Ishikawa (cell line): Measurements from ENCODE around the gene NUP153.

Source experiments
- CEBPB ChIP-seq: IDR thresholded peaks from 2 replicates; pipeline ENCODE4 v1.6.1; 2012
- CREB1 ChIP-seq: IDR thresholded peaks from 2 replicates; pipeline ENCODE4 v1.6.1; 2012; ENCODE audit warnings: low read depth
- EP300 ChIP-seq: IDR thresholded peaks from 2 replicates; pipeline ENCODE4 v1.6.1; 2012; ENCODE audit warnings: borderline replicate concordance
- FOXM1 ChIP-seq: IDR thresholded peaks from 2 replicates; pipeline ENCODE4 v1.6.1; 2012; ENCODE audit warnings: low read depth, borderline replicate concordance
- NFIC ChIP-seq: IDR thresholded peaks from 2 replicates; pipeline ENCODE4 v1.6.1; 2012
- RAD21 ChIP-seq: IDR thresholded peaks from 2 replicates; pipeline ENCODE4 v1.6.1; 2012; ENCODE audit warnings: low read depth
- TAF1 ChIP-seq: IDR thresholded peaks from 2 replicates; pipeline ENCODE4 v1.6.1; 2012; ENCODE audit warnings: low read depth, mild to moderate bottlenecking
- TCF12 ChIP-seq: IDR thresholded peaks from 2 replicates; pipeline ENCODE4 v1.6.1; 2012; ENCODE audit warnings: low read depth
- TEAD4 ChIP-seq: IDR thresholded peaks from 2 replicates; pipeline ENCODE4 v1.6.1; 2012
- YY1 ChIP-seq: IDR thresholded peaks from 2 replicates; pipeline ENCODE4 v1.6.1; 2012; ENCODE audit warnings: low read depth
- ZBTB7A ChIP-seq: IDR thresholded peaks from 2 replicates; pipeline ENCODE4 v1.6.1; 2012; ENCODE audit warnings: low read depth
- TF ChIP-seq, protein P1 (sequence below): IDR thresholded peaks from 2 replicates; pipeline ENCODE4 v1.6.1; 2012; ENCODE audit warnings: low read depth, mild to moderate bottlenecking
- TF ChIP-seq, protein P2 (sequence below): IDR thresholded peaks from 2 replicates; pipeline ENCODE4 v1.6.1; 2012
- TF ChIP-seq, protein P3 (sequence below): IDR thresholded peaks from 2 replicates; pipeline ENCODE4 v1.6.1; 2012

DNA sequence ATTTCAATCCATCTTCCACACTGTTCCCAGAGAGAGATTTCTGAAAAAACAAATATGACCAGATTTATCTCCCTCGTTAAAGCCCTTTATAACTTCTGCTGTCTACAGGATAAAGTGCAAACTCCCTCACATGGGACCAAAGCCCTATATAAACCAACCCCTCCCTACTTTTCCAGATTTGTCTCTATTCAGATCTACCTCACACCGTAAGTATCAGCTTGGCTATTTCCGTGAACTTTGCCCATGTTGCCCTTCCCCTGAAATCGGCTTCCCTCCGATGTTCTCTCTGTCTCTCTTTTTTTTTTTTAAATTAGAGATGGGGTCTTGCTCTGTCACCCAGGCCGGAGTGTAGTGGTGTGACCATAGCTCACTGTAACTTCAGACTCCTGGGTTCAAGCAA lies 118.7 kb downstream of the NUP153 start:
- no peak for TF ChIP-seq EP300
- TF ChIP-seq TAF1, result no peak
- TF ChIP-seq YY1, result no peak
- TF ChIP-seq, protein P1, sequence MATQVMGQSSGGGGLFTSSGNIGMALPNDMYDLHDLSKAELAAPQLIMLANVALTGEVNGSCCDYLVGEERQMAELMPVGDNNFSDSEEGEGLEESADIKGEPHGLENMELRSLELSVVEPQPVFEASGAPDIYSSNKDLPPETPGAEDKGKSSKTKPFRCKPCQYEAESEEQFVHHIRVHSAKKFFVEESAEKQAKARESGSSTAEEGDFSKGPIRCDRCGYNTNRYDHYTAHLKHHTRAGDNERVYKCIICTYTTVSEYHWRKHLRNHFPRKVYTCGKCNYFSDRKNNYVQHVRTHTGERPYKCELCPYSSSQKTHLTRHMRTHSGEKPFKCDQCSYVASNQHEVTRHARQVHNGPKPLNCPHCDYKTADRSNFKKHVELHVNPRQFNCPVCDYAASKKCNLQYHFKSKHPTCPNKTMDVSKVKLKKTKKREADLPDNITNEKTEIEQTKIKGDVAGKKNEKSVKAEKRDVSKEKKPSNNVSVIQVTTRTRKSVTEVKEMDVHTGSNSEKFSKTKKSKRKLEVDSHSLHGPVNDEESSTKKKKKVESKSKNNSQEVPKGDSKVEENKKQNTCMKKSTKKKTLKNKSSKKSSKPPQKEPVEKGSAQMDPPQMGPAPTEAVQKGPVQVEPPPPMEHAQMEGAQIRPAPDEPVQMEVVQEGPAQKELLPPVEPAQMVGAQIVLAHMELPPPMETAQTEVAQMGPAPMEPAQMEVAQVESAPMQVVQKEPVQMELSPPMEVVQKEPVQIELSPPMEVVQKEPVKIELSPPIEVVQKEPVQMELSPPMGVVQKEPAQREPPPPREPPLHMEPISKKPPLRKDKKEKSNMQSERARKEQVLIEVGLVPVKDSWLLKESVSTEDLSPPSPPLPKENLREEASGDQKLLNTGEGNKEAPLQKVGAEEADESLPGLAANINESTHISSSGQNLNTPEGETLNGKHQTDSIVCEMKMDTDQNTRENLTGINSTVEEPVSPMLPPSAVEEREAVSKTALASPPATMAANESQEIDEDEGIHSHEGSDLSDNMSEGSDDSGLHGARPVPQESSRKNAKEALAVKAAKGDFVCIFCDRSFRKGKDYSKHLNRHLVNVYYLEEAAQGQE, result no peak
- no peak for TF ChIP-seq CREB1
- TF ChIP-seq ZBTB7A, result no peak
- TF ChIP-seq, protein P2, sequence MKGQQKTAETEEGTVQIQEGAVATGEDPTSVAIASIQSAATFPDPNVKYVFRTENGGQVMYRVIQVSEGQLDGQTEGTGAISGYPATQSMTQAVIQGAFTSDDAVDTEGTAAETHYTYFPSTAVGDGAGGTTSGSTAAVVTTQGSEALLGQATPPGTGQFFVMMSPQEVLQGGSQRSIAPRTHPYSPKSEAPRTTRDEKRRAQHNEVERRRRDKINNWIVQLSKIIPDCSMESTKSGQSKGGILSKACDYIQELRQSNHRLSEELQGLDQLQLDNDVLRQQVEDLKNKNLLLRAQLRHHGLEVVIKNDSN, result no peak
- TF ChIP-seq NFIC, result no peak
- no peak for TF ChIP-seq FOXM1
- TF ChIP-seq, protein P3, sequence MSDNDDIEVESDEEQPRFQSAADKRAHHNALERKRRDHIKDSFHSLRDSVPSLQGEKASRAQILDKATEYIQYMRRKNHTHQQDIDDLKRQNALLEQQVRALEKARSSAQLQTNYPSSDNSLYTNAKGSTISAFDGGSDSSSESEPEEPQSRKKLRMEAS, result no peak
- TF ChIP-seq CEBPB, result no peak
- no peak for TF ChIP-seq RAD21
- no peak for TF ChIP-seq TEAD4
- no peak for TF ChIP-seq TCF12
